Sigmoid colon (tissue), 4 donors: ENCODE measurements around the gene PPM1K.

Experiments used
- EP300 ChIP-seq, 4 donors: sonication (generic); formaldehyde crosslinking; IDR thresholded peaks; one replicate each; pipeline ENCODE4 v1.6.1; 2017; ENCODE audit warnings: antibody characterized with exemption in 4 of 4
- POLR2A ChIP-seq, 2 donors: fragments of 450-650 bp; IDR thresholded peaks; one replicate each; pipeline ENCODE4 v1.6.1; 2016; ENCODE audit warnings: antibody characterized with exemption in 2 of 2, mild to moderate bottlenecking in 2 of 2, moderate library complexity in 2 of 2
- POLR2AphosphoS5 ChIP-seq, 4 donors: sonication (generic); formaldehyde crosslinking; IDR thresholded peaks; one replicate each; pipeline ENCODE4 v1.6.1; 2017; ENCODE audit warnings: antibody characterized with exemption in 4 of 4
- TF ChIP-seq, protein P1 (sequence below), 4 experiments: fragments of 450-650 bp in 3 of 4; fragments of 200-600 bp in 1 of 4; IDR thresholded peaks; one replicate each; pipeline ENCODE4 v1.5.1; 2016 to 2019; ENCODE audit warnings: antibody characterized with exemption in 4 of 4, mild to moderate bottlenecking in 3 of 4, moderate library complexity in 2 of 4

DNA sequence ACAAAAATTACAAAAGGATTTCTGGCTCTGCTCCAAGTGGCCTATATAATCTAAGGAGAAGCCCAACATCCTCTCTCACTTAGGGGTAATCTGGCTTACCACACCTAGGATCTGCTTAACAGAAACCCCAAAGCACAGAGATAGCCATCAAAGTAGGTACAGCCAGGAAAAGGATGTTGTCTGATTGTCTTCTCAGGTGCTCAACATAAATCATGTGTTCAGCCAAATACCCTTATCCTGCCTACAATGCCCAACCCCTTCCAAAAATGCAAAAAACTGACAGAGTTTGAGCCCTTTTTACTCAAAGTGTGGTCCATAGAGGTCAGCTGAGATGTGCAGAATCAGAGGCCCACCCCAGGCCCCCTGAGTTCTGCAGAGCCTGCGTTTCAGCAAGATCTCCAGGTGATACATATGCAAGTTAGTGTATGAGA lies 53.9 kb downstream of the PPM1K start:
- TF ChIP-seq, protein P1, sequence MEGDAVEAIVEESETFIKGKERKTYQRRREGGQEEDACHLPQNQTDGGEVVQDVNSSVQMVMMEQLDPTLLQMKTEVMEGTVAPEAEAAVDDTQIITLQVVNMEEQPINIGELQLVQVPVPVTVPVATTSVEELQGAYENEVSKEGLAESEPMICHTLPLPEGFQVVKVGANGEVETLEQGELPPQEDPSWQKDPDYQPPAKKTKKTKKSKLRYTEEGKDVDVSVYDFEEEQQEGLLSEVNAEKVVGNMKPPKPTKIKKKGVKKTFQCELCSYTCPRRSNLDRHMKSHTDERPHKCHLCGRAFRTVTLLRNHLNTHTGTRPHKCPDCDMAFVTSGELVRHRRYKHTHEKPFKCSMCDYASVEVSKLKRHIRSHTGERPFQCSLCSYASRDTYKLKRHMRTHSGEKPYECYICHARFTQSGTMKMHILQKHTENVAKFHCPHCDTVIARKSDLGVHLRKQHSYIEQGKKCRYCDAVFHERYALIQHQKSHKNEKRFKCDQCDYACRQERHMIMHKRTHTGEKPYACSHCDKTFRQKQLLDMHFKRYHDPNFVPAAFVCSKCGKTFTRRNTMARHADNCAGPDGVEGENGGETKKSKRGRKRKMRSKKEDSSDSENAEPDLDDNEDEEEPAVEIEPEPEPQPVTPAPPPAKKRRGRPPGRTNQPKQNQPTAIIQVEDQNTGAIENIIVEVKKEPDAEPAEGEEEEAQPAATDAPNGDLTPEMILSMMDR (IDR thresholded peaks at IDR 0.05): no peak
- no peak for TF ChIP-seq POLR2AphosphoS5 (IDR thresholded peaks at IDR 0.05)
- TF ChIP-seq POLR2A (IDR thresholded peaks at IDR 0.05): no peak
- no peak for TF ChIP-seq EP300 (IDR thresholded peaks at IDR 0.05)
